ENCODE measurements around the gene RNF223.
"Not testable (repeated sequence)": the region's sequence is repeated elsewhere in the genome, so short reads cannot be mapped to it uniquely, and the experiment has no call there.

DNA sequence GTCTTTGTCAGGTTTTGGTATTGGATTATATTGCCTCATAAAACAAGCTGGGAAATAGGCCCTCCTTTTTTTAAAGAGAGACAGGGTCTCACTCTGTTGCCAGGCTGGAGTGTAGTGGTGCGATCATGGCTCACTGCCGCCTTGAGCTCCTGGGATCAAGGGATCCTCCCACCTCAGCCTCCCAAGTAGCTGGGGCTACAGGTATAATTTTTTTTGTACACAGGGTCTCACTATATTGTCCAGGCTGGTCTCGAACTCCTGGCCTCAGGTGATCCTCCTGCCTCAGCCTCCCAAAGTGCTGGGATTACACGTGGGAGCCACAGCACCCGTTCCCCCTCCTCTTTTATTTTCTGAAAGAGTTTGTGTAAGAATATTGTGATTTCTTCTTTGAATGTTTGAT is 22.0 kb upstream of the RNF223 start:
- not testable (repeated sequence) for TF ChIP-seq FOS (IDR thresholded peaks at IDR 0.05; ENCODE audit: borderline replicate concordance, insufficient read depth, low read length); POLR2A (IDR thresholded peaks at IDR 0.05; ENCODE audit: low read depth, low read length); CTCF (IDR thresholded peaks at IDR 0.05; ENCODE audit: extremely low read depth in 1 of 2, insufficient read depth in 1 of 2, low read depth in 1 of 2, low read length in 2 of 2); MYC (IDR thresholded peaks at IDR 0.05; ENCODE audit: low read depth, low read length); POLR2AphosphoS5 (IDR thresholded peaks at IDR 0.05; ENCODE audit: insufficient read depth, low read depth, low read length); EZH2 (IDR thresholded peaks at IDR 0.05; ENCODE audit: borderline replicate concordance, low read depth, low read length, severe bottlenecking); JUN (IDR thresholded peaks at IDR 0.05; ENCODE audit: borderline replicate concordance, insufficient read depth, insufficient read length, low read depth)
- TF ChIP-seq, protein P1, sequence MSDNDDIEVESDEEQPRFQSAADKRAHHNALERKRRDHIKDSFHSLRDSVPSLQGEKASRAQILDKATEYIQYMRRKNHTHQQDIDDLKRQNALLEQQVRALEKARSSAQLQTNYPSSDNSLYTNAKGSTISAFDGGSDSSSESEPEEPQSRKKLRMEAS (IDR thresholded peaks at IDR 0.05; ENCODE audit: insufficient read depth, insufficient read length), result not testable (repeated sequence)
